GM21619 (cell line): ENCODE measurements around the gene DSE.

ENCODE experiments used
- ATAC-seq: cut with Tn5 transposase; IDR thresholded peaks from one replicate; pipeline ENCODE4 v1.9.1; 2021; ENCODE audit not compliant: unreplicated experiment

DSE gene

DNA sequence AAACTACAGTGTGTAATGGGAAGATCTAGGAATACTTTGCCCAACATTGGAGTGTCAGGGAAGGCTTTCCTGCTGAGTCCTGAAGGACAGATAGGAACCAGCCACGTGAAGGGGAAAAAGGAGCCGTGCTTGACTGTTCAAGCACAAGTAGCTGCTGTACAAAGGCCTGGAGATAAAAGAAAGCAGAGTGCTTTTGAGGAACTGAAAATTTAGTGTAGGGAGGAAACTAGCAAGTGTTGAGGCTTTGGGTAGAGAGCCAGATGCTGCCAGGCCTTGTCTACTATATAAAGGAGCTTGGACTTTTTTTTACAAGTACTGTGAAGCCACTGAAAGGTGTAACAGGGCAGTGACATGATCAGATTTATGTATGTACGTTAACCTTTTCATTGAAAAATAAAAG, 39.0 kb downstream of the DSE start:
- ATAC-seq, result peak; percentile 62

- ATAC-seq, result no peak
Observed at GRCh38 chr6:116411284-116411623, 40.5 kb downstream of the DSE start.

DNA sequence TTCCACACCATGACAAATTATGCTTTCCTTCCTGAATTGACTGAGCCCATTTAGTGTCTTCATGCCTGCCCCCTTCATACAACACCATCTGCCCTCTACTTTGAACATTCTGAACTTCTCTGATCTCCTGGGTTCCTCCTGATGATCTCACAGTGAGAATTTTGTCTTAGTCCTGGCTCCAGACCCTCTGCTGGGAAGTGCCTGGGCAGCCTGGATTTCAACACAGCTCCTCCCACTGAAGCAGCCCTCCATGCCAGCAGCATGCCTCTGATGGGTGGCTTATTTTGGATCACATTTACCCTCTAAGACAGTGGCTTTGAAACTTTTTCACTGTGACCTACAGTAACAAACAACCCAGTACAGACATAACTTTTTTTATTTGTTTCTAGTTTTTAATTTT, 41.5 kb downstream of the DSE start:
- no peak for ATAC-seq

GRCh38 chr6:116413357-116413756, 42.6 kb downstream of the DSE start:
- no peak for ATAC-seq

DNA sequence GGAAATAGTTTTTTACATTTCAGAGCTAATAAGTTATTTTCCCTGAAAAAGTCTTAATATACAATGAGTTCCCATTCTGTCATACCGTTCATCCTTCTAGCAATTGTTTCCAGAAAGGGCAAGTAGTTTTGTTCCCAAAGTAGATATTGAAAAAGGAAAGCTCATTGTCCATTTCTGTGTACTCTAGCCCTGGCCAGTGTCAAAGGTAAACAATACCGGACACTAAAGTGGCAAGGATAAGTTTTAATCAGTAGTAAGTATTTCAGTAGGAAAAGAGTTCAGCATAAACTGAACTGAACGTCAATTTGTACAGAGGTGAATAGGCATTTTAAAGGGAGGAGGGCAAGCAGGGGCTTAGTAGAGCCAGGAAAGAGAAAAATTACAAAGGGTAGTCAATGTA, 46.9 kb downstream of the DSE start:
- ATAC-seq, result no peak

GRCh38 chr6:116419069-116419786, 48.5 kb downstream of the DSE start:
- no peak for ATAC-seq

GRCh38 chr6:116420341-116420740, 49.6 kb downstream of the DSE start:
- ATAC-seq, result no peak

DNA sequence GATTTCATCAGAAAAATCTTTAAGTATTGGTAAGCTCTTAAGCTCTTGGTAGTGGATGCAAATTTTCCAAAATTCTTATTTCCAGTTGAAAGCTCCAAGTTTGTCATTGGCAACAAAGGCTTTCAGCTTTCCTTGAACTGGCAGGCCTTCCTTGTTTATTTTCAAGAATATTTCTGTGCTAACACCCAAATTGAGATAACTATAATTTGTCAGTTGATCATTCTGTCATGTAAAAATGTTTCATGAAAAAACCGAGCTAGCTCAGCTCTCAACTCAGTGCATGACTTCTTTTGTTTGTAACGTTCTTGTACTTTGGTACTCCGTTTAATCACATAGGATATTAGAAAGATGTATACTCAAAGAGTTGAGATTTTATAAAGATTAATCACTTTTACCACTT, 51.5 kb downstream of the DSE start:
- no peak for ATAC-seq

GRCh38 chr6:116424001-116424400, 53.3 kb downstream of the DSE start:
- ATAC-seq, result no peak

DNA sequence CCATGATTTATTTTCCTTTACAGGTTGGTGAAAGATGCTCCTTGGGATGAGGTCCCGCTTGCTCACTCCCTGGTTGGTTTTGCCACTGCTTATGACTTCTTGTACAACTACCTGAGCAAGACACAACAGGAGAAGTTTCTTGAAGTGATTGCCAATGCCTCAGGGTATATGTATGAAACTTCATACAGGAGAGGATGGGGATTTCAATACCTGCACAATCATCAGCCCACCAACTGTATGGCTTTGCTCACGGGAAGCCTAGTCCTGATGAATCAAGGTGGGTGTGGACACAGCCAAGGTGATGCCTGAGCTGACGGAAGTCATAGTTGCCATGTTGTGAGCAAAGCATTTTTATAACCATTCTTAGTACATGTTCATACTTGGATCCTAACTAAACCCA, 55.8 kb downstream of the DSE start:
- no peak for ATAC-seq

- no peak for ATAC-seq
Observed at GRCh38 chr6:116429111-116429510, 58.4 kb downstream of the DSE start.

DNA sequence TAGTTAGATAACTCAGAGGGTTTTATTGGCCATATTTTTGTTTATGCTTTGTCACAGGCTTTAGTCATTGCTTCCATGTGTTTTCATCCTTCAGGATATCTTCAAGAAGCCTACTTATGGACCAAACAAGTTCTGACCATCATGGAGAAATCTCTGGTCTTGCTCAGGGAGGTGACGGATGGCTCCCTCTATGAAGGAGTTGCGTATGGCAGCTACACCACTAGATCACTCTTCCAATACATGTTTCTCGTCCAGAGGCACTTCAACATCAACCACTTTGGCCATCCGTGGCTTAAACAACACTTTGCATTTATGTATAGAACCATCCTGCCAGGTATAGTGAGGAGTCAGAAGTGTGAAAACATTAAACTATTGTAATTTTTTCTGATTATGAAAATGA, 60.1 kb downstream of the DSE start:
- no peak for ATAC-seq

DNA sequence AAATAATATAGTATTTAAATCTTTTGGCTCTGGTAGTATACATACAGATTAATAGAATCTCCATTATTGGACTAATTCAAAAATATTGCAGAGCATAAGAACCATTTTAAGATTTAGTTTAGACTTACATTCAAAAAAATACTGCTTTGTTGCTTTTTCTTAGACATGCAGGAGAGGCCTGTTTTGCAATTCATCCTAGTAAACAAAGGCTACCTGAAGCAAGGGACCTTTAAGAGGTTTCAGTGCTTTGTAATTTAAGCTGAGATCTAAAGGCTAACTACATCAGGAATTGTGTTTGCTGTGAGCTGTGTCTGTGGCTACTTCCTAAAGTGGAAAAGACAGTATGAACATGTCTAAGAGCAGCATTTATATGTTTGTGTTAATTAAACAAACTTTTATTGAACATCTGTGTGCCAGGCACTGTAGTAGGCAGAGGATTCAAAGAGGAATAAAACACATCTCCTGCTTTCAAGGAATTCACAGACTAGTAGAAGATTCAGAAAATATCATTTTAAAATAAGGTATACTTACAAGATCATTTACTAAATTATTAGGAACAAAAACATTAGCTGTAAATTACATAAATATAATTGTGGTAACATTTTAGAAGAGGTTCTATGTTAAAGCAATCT, 61.3 kb downstream of the DSE start:
- no peak for ATAC-seq

DNA sequence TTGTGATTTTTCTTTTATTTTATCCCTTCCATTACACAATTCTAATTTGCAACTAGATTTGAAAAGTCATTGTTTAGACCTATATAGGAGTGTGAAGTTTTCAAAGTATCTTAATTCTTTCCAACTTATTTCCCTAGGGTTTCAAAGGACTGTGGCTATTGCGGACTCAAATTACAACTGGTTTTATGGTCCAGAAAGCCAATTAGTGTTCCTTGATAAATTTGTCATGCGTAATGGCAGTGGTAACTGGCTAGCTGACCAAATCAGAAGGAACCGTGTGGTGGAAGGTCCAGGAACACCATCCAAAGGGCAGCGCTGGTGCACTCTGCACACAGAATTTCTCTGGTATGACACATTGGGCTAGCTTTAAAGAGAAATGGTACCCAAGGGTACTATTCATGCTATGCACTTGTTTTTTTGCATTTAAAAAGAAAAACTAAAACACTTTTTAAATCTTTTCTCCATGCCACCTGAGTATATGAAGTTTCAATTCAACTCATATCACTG, 62.5 kb downstream of the DSE start:
- no peak for ATAC-seq

DNA sequence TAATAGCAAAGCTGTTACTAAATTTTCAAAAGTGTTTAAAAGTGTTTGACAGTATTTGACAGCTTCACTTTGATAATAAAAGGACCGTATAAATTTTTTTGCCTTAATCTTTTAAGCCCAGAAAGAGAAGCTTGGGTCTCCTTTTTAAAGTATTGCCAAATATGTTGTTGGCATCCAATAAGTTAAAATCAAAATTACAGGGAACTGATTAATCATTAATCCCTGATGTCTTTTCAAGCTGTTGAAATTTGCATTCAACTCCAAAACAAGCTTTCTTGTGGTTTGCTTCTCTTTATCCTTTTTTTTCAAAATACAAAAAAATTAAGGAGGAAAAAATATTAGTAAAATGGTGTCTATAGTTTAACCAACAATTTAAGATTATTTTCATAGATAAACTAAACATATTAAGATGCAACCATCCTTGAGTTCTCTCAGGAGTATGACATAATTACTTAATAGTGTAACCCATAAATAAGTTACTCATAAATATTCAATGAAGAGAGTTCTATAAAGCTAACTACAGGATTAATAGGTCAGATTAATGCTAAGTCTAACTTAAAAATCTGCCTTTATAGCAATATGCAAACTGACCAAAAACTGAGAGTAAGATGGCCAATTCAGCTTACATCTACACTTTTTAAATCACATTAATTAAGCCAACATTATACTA, 63.4 kb downstream of the DSE start:
- ATAC-seq, result peak; percentile 51

GRCh38 chr6:116436586-116436985, 65.8 kb downstream of the DSE start:
- no peak for ATAC-seq

- ATAC-seq, result no peak
Observed at GRCh38 chr6:116437656-116438055, 66.9 kb downstream of the DSE start.

DNA sequence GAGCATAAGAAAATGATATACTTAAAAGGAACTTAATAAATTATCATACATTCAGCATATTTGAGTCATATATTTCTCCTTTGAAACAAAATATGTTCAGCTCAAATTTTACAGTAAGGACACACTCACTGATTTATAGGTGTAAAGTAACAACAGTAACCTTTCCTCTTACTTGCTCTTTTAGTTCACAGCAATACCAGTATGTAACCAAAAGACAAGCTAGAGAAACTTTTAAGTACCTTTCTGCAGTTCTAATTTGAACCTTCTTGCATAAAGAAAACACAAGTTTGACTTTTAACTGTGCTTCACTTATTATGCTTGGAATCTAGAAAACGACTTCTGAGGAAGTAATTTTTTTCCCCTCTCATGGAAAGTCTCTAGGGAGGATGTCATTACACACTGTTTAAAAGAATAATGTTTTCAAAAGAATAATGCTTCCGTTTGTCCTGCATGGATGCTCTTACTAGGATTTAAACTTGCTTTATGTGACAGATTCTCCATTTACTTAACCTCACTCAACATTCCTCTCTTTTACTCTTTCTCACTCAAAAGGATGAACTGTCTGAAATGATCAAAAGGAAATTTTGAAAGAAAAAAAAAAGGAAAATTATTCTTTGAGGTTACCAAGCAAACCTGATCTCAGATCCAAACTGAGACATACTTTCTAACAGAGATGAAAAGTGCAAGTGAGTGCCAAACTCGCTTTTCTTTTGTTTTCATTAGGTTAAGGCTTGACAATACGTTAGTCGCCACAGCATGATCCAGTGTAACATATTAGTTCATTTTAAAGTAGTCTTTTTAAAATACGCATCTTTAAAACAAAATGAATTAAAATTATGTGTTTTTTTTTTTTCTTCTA, 68.1 kb downstream of the DSE start:
- ATAC-seq, result no peak

DNA sequence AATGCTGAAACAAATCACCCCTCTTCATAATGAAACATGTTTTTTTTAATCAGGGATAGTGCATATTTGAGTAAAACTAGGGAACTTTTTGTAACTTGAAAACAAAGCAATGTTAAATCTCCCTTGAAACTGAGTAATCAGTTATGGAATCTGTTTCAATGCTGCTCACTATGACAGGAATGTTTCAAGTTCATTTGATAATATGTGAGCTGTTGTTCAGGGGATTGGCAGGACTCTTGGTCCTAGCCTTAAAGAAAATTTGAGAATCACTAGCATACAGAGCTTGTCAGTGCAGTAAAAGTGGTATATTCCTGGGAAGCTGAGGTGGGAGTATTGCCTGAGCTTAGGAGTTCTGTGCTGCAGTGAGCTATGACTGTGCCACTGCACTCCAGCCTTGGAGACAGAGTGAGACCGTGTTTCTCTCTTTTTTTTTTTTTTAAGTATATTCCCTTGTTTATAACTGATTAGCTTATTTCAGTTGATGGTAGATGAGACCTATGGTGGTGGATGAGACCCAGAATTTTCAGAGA, 68.8 kb downstream of the DSE start:
- no peak for ATAC-seq

- ATAC-seq, result no peak
Observed at GRCh38 chr6:116443105-116443504, 72.4 kb downstream of the DSE start.

DNA sequence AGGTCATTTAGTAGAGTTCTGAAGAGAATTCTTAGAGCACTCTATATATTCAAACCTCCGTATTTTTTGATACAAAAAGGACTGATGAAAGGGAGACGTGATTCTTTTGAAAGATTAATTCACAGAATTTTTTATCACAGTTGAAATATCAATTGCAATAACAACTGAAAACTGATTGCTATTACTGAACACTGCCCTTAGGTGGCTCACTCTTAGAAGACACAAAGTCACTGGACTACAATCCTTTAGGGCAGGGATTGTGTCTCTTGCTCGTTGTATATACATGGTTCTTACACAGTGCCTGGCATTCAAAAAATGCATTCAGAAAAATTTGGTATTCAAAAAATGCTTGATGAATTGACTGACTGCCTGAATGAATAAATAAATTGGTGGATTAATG, 73.3 kb downstream of the DSE start:
- peak; percentile 67 for ATAC-seq
